Neural crest cell (in vitro differentiated cells): Measurements from ENCODE around the gene FGF9. TPM values are rescaled to one million over a fixed set of nuclear protein-coding genes. Genes with fewer than 3 reads are reported as not detected.

ENCODE experiments used
- DNase-seq: peaks from one replicate; pipeline ENCODE4 v3.0.0; 2021; ENCODE audit warnings: low read depth, mixed read lengths, low spot score
- H3K27ac Mint-ChIP-seq: one replicate; pipeline ENCODE4 v1.8.0; 2021; ENCODE audit warnings: mild to moderate bottlenecking, mixed read lengths; ENCODE audit not compliant: unreplicated experiment
- H3K27me3 Mint-ChIP-seq: 2 replicates; pipeline ENCODE4 v1.8.0; 2021; ENCODE audit warnings: low read depth, mild to moderate bottlenecking, mixed read lengths
- H3K36me3 Mint-ChIP-seq: 2 replicates; pipeline ENCODE4 v1.8.0; 2021; ENCODE audit warnings: low read depth, mild to moderate bottlenecking, mixed read lengths
- H3K4me1 Mint-ChIP-seq: 2 replicates; pipeline ENCODE4 v1.8.0; 2021; ENCODE audit warnings: mixed read lengths
- H3K4me3 Mint-ChIP-seq: one replicate; pipeline ENCODE4 v1.8.0; 2021; ENCODE audit warnings: mild to moderate bottlenecking, mixed read lengths
- H3K9me3 Mint-ChIP-seq: 2 replicates; pipeline ENCODE4 v1.8.0; 2021; ENCODE audit warnings: mixed read lengths
- CTCF ChIP-seq: fragments of 200-600 bp; sonication (generic); conservative IDR thresholded peaks from 2 replicates; pipeline ENCODE4 v1.5.0; 2021; ENCODE audit warnings: antibody characterized with exemption, mild to moderate bottlenecking
- total RNA-seq: library from RNA; stranded (reverse); gene quantifications from 2 replicates; pipeline ENCODE4 v1.2.1, GENCODE V29; 2021

FGF9 gene
- total RNA-seq, 1 donor from 2014 or later: 3.7 TPM

GRCh38 chr13:21685485-21686064, 14.7 kb downstream of the FGF9 start:
- no peak for DNase-seq
- Mint-ChIP-seq H3K27me3 (peaks cover 2% of the 10 kb centered on the region), H3K27ac (no peak overlapping the region), H3K9me3 (no peaks in the 10 kb centered on the region), H3K4me3 (no peak overlapping the region), H3K4me1 (no peaks in the 10 kb centered on the region), H3K36me3 (peaks cover 6% of the 10 kb centered on the region)
- TF ChIP-seq CTCF: no peak

GRCh38 chr13:21686751-21687391, 16.0 kb downstream of the FGF9 start:
- Mint-ChIP-seq H3K27ac (no peak overlapping the region), H3K4me1 (no peaks in the 10 kb centered on the region), H3K27me3 (no peaks in the 10 kb centered on the region), H3K9me3 (no peaks in the 10 kb centered on the region), H3K36me3 (peaks cover 3% of the 10 kb centered on the region), H3K4me3 (no peak overlapping the region)
- TF ChIP-seq CTCF: no peak
- no peak for DNase-seq

GRCh38 chr13:21688056-21688455, 17.2 kb downstream of the FGF9 start:
- no peak for DNase-seq
- Mint-ChIP-seq H3K9me3 (no peaks in the 10 kb centered on the region), H3K36me3 (peaks cover 3% of the 10 kb centered on the region), H3K27ac (no peak overlapping the region), H3K4me3 (no peak overlapping the region), H3K27me3 (no peaks in the 10 kb centered on the region), H3K4me1 (no peaks in the 10 kb centered on the region)
- TF ChIP-seq CTCF: no peak

- Mint-ChIP-seq H3K9me3 (no peaks in the 10 kb centered on the region), H3K27ac (no peak overlapping the region), H3K4me1 (no peaks in the 10 kb centered on the region), H3K27me3 (no peaks in the 10 kb centered on the region), H3K36me3 (peaks cover 3% of the 10 kb centered on the region), H3K4me3 (no peak overlapping the region)
- DNase-seq: no peak
- no peak for TF ChIP-seq CTCF
These were observed 18.2 kb downstream of the FGF9 start for GRCh38 chr13:21689097-21689496.

- H3K9me3 Mint-ChIP-seq: no peaks in the 10 kb centered on the region
- H3K27ac Mint-ChIP-seq: no peak overlapping the region
- H3K27me3 Mint-ChIP-seq: no peaks in the 10 kb centered on the region
- H3K36me3 Mint-ChIP-seq: peaks cover 3% of the 10 kb centered on the region
- H3K4me3 Mint-ChIP-seq: no peak overlapping the region
- H3K4me1 Mint-ChIP-seq: no peaks in the 10 kb centered on the region
- no peak for TF ChIP-seq CTCF
- DNase-seq: no peak
These were observed 20.1 kb downstream of the FGF9 start for GRCh38 chr13:21690955-21691354.
